CD4-positive, alpha-beta T cell treated with Interleukin-10 for 1 hour (primary cell): ENCODE measurements around the gene MYBL2.

Experiments
- DNase-seq: peaks from one replicate; pipeline ENCODE4 v3.0.0-alpha.2; 2020

MYBL2 gene

GRCh38 chr20:43686820-43687219 lies 19.9 kb downstream of the MYBL2 start:
- no peak for DNase-seq

- no peak for DNase-seq
Observed at GRCh38 chr20:43689165-43689564, 22.3 kb downstream of the MYBL2 start.

- no peak for DNase-seq
Observed at GRCh38 chr20:43690943-43691598, 24.2 kb downstream of the MYBL2 start.

GRCh38 chr20:43691928-43692524 lies 25.1 kb downstream of the MYBL2 start:
- peak; percentile 50 for DNase-seq

- no peak for DNase-seq
Observed at GRCh38 chr20:43694763-43695162, 27.8 kb downstream of the MYBL2 start.

- no peak for DNase-seq
Observed at GRCh38 chr20:43695571-43695970, 28.7 kb downstream of the MYBL2 start.

GRCh38 chr20:43699941-43700565 lies 33.1 kb downstream of the MYBL2 start:
- DNase-seq = no peak

GRCh38 chr20:43700627-43701026 lies 33.7 kb downstream of the MYBL2 start:
- DNase-seq = no peak

- DNase-seq = no peak
Observed at GRCh38 chr20:43702502-43702901, 35.6 kb downstream of the MYBL2 start.

GRCh38 chr20:43710370-43711044 lies 43.6 kb downstream of the MYBL2 start:
- no peak for DNase-seq

- DNase-seq = no peak
Observed at GRCh38 chr20:43711098-43711654, 44.3 kb downstream of the MYBL2 start.

- DNase-seq = no peak
Observed at GRCh38 chr20:43715044-43715443, 48.1 kb downstream of the MYBL2 start.

- DNase-seq = no peak
Observed at GRCh38 chr20:43715511-43715910, 48.6 kb downstream of the MYBL2 start.

- no peak for DNase-seq
Observed at GRCh38 chr20:43716123-43716522, 49.2 kb downstream of the MYBL2 start.

GRCh38 chr20:43716757-43717615 lies 50.1 kb downstream of the MYBL2 start:
- DNase-seq = no peak

- DNase-seq = no peak
Observed at GRCh38 chr20:43717616-43717995, 50.7 kb downstream of the MYBL2 start.

GRCh38 chr20:43720007-43720406 lies 53.1 kb downstream of the MYBL2 start:
- no peak for DNase-seq

- DNase-seq = no peak
Observed at GRCh38 chr20:43721097-43721428, 54.1 kb downstream of the MYBL2 start.

- DNase-seq = no peak
Observed at GRCh38 chr20:43721429-43722152, 54.7 kb downstream of the MYBL2 start.

GRCh38 chr20:43722153-43722505 lies 55.2 kb downstream of the MYBL2 start:
- peak; percentile 62 for DNase-seq

- no peak for DNase-seq
Observed at GRCh38 chr20:43723186-43723585, 56.3 kb downstream of the MYBL2 start.

- no peak for DNase-seq
Observed at GRCh38 chr20:43723735-43724134, 56.8 kb downstream of the MYBL2 start.
